H1 (cell line): ENCODE measurements around the gene DOCK1. TPM values are rescaled to one million over a fixed set of nuclear protein-coding genes. Genes with fewer than 3 reads are reported as not detected.

Source experiments
- RAD21 ChIP-seq, 2 experiments: IDR thresholded peaks in 1 of 2; conservative IDR thresholded peaks in 1 of 2; 2 replicates each; pipeline ENCODE4 v1.6.1; 2011; ENCODE audit warnings: low read depth in 2 of 2, low read length in 2 of 2, improper control_type of control experiment in 1 of 2, inconsistent platforms in 1 of 2, mild to moderate bottlenecking in 1 of 2, moderate library complexity in 1 of 2
- polyA plus RNA-seq, 7 experiments: library from polyadenylated mRNA; depleted of rRNA in 3 of 7; stranded (reverse) in 5 of 7; unstranded in 2 of 7; fragments of >200 nt in 5 of 7; fragments of 200-250 nt in 2 of 7; gene quantifications; 1 replicate in 5 of 7; 2 replicates in 1 of 7; 4 replicates in 1 of 7; pipeline versions ENCODE4 v1.2.1 to v1.2.3, GENCODE V29; 2011 to 2013; ENCODE audit warnings: missing spikeins in 2 of 7, mixed read lengths in 2 of 7
- total RNA-seq: library from RNA; stranded (reverse); fragmentation: NEBNext Ultra II Directional; extraction: Animal tissue kit (Norgen Biotek cat#: 25700); gene quantifications from 2 replicates; pipeline ENCODE4 v1.2.1, GENCODE V29; 2021

The DOCK1 gene
- total and polyA plus RNA-seq, 2 of the 8 experiments (the other 6 are each of a cell fraction or from before 2014, with no cell fraction given) = 11.6 to 53.0 TPM

- no peak for TF ChIP-seq RAD21 (IDR thresholded peaks at IDR 0.05 in 1 of 2, conservative IDR thresholded peaks at IDR 0.05 in 1 of 2; ENCODE audit: low read depth in 2 of 2, low read length in 2 of 2)
Measured at GRCh38 chr10:127398971-127399365, 493.7 kb downstream of the DOCK1 start (continued).
